IMR-90 (cell line): ENCODE data around the gene STXBP4. TPM values are rescaled to one million over a fixed set of nuclear protein-coding genes. Genes with fewer than 3 reads are reported as not detected.

Experiments
- ATAC-seq: fragments of 200-7000 bp; cut with Tn5 transposase; 2 replicates; pipeline ENCODE4 v1.9.1; 2020; ENCODE audit warnings: low read depth, mild to moderate bottlenecking, moderate library complexity
- BruUV-seq: library from RNA; stranded (reverse); fragments of 400-500 nt; replicated peaks from 2 replicates; lab custom pipeline; 2021; lab: Mats Ljungman, UMichigan
- CTCF ChIA-PET: fragments of 300-600 bp; formaldehyde crosslinking; extraction: SDS; loops from one replicate; lab custom pipeline; 2021; ENCODE audit warnings: antibody characterized with exemption; lab: Yijun Ruan, JAX
- POLR2A ChIA-PET: fragments of 300-600 bp; sonication (Branson Sonifier 250); formaldehyde crosslinking; loops from one replicate; lab custom pipeline; 2022; ENCODE audit warnings: antibody characterized with exemption; ENCODE audit not compliant: unreplicated experiment; lab: Charles Lee
- DNase-seq: peaks from one replicate; pipeline ENCODE4 v3.0.0; 2013
- H2AFZ ChIP-seq: replicated peaks from 2 replicates; pipeline ENCODE3; 2013; ENCODE audit warnings: low read length, mild to moderate bottlenecking; ENCODE audit not compliant: poor library complexity
- H2AK5ac ChIP-seq: 2 replicates; pipeline ENCODE4 v1.6.1; 2013; ENCODE audit warnings: low read depth, low read length, inconsistent platforms
- H2AK9ac ChIP-seq: replicated peaks from 2 replicates; pipeline ENCODE3; 2013; ENCODE audit warnings: mild to moderate bottlenecking, low read depth, low read length, moderate library complexity; ENCODE audit not compliant: poor library complexity
- H2BK120ac ChIP-seq: 2 replicates; pipeline ENCODE4 v1.6.1; 2013; ENCODE audit warnings: low read depth, low read length, inconsistent platforms
- H2BK15ac ChIP-seq: 3 replicates; pipeline ENCODE4 v1.6.1; 2013; ENCODE audit warnings: low read depth, low read length, inconsistent platforms
- H2BK20ac ChIP-seq: 2 replicates; pipeline ENCODE4 v1.6.1; 2013; ENCODE audit warnings: low read depth, mild to moderate bottlenecking, inconsistent platforms, low read length, moderate library complexity
- H2BK5ac ChIP-seq: 2 replicates; pipeline ENCODE4 v1.6.1; 2013; ENCODE audit warnings: mild to moderate bottlenecking, low read depth, low read length, inconsistent platforms; ENCODE audit not compliant: poor library complexity, severe bottlenecking
- H3K14ac ChIP-seq: replicated peaks from 2 replicates; pipeline ENCODE4 v1.6.1; 2013; ENCODE audit warnings: low read depth, low read length, inconsistent platforms
- H3K18ac ChIP-seq: 2 replicates; pipeline ENCODE4 v1.6.1; 2013; ENCODE audit warnings: low read depth, low read length, control low read depth
- H3K23ac ChIP-seq: 2 replicates; pipeline ENCODE4 v1.6.1; 2013; ENCODE audit warnings: low read depth, low read length, inconsistent platforms
- H3K27ac ChIP-seq: 2 replicates; pipeline ENCODE4 v1.5.1; 2013; ENCODE audit warnings: mild to moderate bottlenecking, control low read depth, low read length; ENCODE audit not compliant: insufficient read depth
- H3K27me3 ChIP-seq: 2 replicates; pipeline ENCODE4 v1.6.1; 2013; ENCODE audit warnings: low read length; ENCODE audit not compliant: control insufficient read depth, insufficient read depth
- H3K36me3 ChIP-seq: 2 replicates; pipeline ENCODE4 v1.6.1; 2013; ENCODE audit warnings: low read length, mixed read lengths; ENCODE audit not compliant: control insufficient read depth, insufficient read depth
- H3K4ac ChIP-seq: 2 replicates; pipeline ENCODE4 v1.6.1; 2013; ENCODE audit warnings: low read depth, low read length, inconsistent platforms
- H3K4me1 ChIP-seq: 2 replicates; pipeline ENCODE4 v1.6.1; 2013; ENCODE audit warnings: low read length, mixed read lengths; ENCODE audit not compliant: control insufficient read depth, insufficient read depth
- H3K4me2 ChIP-seq: 2 replicates; pipeline ENCODE4 v1.6.1; 2013; ENCODE audit warnings: low read depth, mild to moderate bottlenecking, control low read depth, low read length, moderate library complexity
- H3K4me3 ChIP-seq: 2 replicates; pipeline ENCODE4 v1.5.1; 2013; ENCODE audit warnings: low read depth, mild to moderate bottlenecking, control low read depth, low read length, moderate library complexity; ENCODE audit not compliant: insufficient read depth
- H3K56ac ChIP-seq: 2 replicates; pipeline ENCODE4 v1.6.1; 2013; ENCODE audit warnings: low read length, inconsistent platforms; ENCODE audit not compliant: insufficient read depth; ENCODE audit errors: extremely low read depth
- H3K79me1 ChIP-seq, 2 experiments: 2 replicates each; pipeline ENCODE4 v1.6.1; 2013; ENCODE audit warnings: low read length in 2 of 2, inconsistent platforms in 1 of 2, low read depth in 1 of 2
- H3K9ac ChIP-seq: 2 replicates; pipeline ENCODE4 v1.6.1; 2013; ENCODE audit warnings: low read depth, low read length, control low read depth
- H3K9me1 ChIP-seq: 2 replicates; pipeline ENCODE4 v1.6.1; 2013; ENCODE audit warnings: low read length, inconsistent platforms; ENCODE audit not compliant: insufficient read depth
- H3K9me3 ChIP-seq: 2 replicates; pipeline ENCODE4 v1.6.1; 2013; ENCODE audit warnings: low read length; ENCODE audit not compliant: control insufficient read depth, insufficient read depth
- H4K20me1 ChIP-seq: 2 replicates; pipeline ENCODE4 v1.6.1; 2013; ENCODE audit warnings: low read length, inconsistent platforms; ENCODE audit not compliant: insufficient read depth
- H4K5ac ChIP-seq: 2 replicates; pipeline ENCODE4 v1.6.1; 2013; ENCODE audit warnings: mild to moderate bottlenecking, low read depth, low read length, control low read depth
- H4K8ac ChIP-seq, 2 experiments: 2 replicates each; pipeline ENCODE4 v1.6.1; 2013; ENCODE audit warnings: low read depth in 2 of 2, low read length in 2 of 2, control low read depth in 1 of 2, inconsistent platforms in 1 of 2
- H4K91ac ChIP-seq: 2 replicates; pipeline ENCODE4 v1.6.1; 2013; ENCODE audit warnings: low read depth, low read length, inconsistent platforms; ENCODE audit not compliant: insufficient read depth
- CEBPB ChIP-seq: IDR thresholded peaks from 2 replicates; pipeline ENCODE4 v1.6.1; 2012; ENCODE audit warnings: low read depth, low read length, improper control_type of control experiment
- CHD1 ChIP-seq: IDR thresholded peaks from 2 replicates; pipeline ENCODE4 v1.6.1; 2012; ENCODE audit warnings: low read depth, low read length, improper control_type of control experiment
- FOS ChIP-seq: fragments of 150-350 bp; IDR thresholded peaks from 2 replicates; pipeline ENCODE4 v1.6.1; 2016; ENCODE audit warnings: low read depth, low read length
- MAFK ChIP-seq: IDR thresholded peaks from 2 replicates; pipeline ENCODE4 v1.6.1; 2012; ENCODE audit warnings: low read depth, low read length, improper control_type of control experiment
- NFE2L2 ChIP-seq: fragments of 150-350 bp; IDR thresholded peaks from 2 replicates; pipeline ENCODE4 v1.6.1; 2016; ENCODE audit warnings: low read depth, mild to moderate bottlenecking, low read length
- POLR2A ChIP-seq: IDR thresholded peaks from 2 replicates; pipeline ENCODE4 v1.6.1; 2012; ENCODE audit warnings: mild to moderate bottlenecking, low read depth, low read length
- RAD21 ChIP-seq: IDR thresholded peaks from 2 replicates; pipeline ENCODE4 v1.6.1; 2012; ENCODE audit warnings: low read length, improper control_type of control experiment
- SMC3 ChIP-seq: fragments of 150-350 bp; IDR thresholded peaks from 2 replicates; pipeline ENCODE4 v1.6.1; 2016; ENCODE audit warnings: low read depth, mild to moderate bottlenecking, antibody characterized with exemption, low read length, moderate library complexity
- USF2 ChIP-seq: fragments of 150-350 bp; IDR thresholded peaks from 2 replicates; pipeline ENCODE4 v1.6.1; 2017; ENCODE audit warnings: mild to moderate bottlenecking, antibody characterized with exemption, low read length, low read depth
- WGBS, 2 experiments: methylation state at CpG; one replicate each; pipeline versions ENCODE4 v1.1.5 to v1.1.7; 2013; ENCODE audit warnings: missing lambda C conversion rate in 2 of 2; ENCODE audit not compliant: insufficient read length in 1 of 2; ENCODE audit errors: extremely low coverage in 2 of 2; 5-methylcytosine and 5-hydroxymethylcytosine counted together
- dilution Hi-C: fragments of 300-500 bp; cut with HindIII; formaldehyde crosslinking; loops from one replicate; pipeline ENCODE4 v1.14.3; 2018; ENCODE audit warnings: low sequenced_read_pairs; ENCODE audit not compliant: unreplicated experiment
- in situ Hi-C: fragments of 300-500 bp; cut with MboI; formaldehyde crosslinking; loops from 3 replicates; pipeline ENCODE4 v1.14.3; 2019; ENCODE audit warnings: low sequenced_read_pairs, inconsistent platforms, mixed read lengths
- intact Hi-C: fragments of 100-400 bp; cut with micrococcal nuclease; formaldehyde crosslinking; loops from 2 replicates; pipeline ENCODE4 v1.10.0; 2022
- polyA plus RNA-seq, 3 experiments: library from polyadenylated mRNA; depleted of rRNA; stranded (reverse); fragments of >200 nt; gene quantifications; 2 replicates each; pipeline ENCODE4 v1.2.3, GENCODE V29; 2012; ENCODE audit warnings: low replicate concordance in 1 of 3
- total RNA-seq: library from RNA; depleted of rRNA; stranded (reverse); fragments of >200 nt; gene quantifications from 2 replicates; pipeline ENCODE4 v1.2.3, GENCODE V29; 2012

STXBP4 gene
- total and polyA plus RNA-seq, 2 of the 4 experiments (the other 2 are of a cell fraction) = 4.1 to 20.4 TPM

DNA sequence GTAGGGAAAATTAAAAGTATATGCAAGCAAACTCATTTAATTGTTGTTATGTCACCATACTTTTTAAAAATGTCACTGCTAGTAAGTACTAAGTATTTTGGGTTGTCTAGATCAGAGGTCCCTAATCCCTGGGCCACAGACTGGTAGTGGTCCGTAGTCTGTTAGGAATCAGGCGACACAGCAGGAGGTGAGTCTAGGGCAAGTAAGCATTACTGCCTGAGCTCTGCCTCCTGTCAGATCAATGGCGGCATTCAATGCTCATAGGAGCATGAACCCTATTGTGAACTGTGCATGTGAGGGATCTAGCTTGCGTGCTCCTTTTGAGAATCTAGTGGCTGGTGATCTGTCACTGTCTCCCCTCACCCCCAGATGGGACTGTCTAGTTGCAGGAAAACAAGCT, 21.6 kb downstream of the STXBP4 start:
- Histone ChIP-seq H2AFZ (no peak overlapping the region), H3K4me3 (no peak overlapping the region), H3K79me1 (no peaks in the 10 kb centered on the region; a peak in 1 of 4 replicates), H3K9ac (no peak overlapping the region), H2AK9ac (no peak overlapping the region), H4K20me1 (no peaks in the 10 kb centered on the region; the same call in 1 of the 2 replicates), H3K9me1 (no peaks in the 10 kb centered on the region), H2BK5ac (no peak overlapping the region), H2AK5ac (no peak overlapping the region), H3K18ac (no peak overlapping the region), H3K27ac (no peak overlapping the region), H3K56ac (no peak overlapping the region), H3K4me2 (no peak overlapping the region), H4K5ac (no peak overlapping the region), H3K4ac (no peak overlapping the region), H3K14ac (no peak overlapping the region), H4K91ac (no peak overlapping the region), H3K9me3 (no peaks in the 10 kb centered on the region), H2BK20ac (no peak overlapping the region), H3K36me3 (peaks cover 2% of the 10 kb centered on the region; the same call in 1 of the 2 replicates), H3K23ac (no peak overlapping the region), H3K27me3 (no peaks in the 10 kb centered on the region), H3K4me1 (no peaks in the 10 kb centered on the region), H4K8ac (no peak overlapping the region), H2BK15ac (no peak overlapping the region), H2BK120ac (no peak overlapping the region)
- TF ChIP-seq FOS (no peak), NFE2L2 (no peak), CEBPB (no peak), POLR2A (no peak), RAD21 (no peak), USF2 (no peak), CHD1 (no peak), SMC3 (no peak), MAFK (no peak)
- ATAC-seq = no peak
- dilution Hi-C loops (no loop called here), intact Hi-C loops (no loop called here), in situ Hi-C loops (loop anchor here (5.0 kb wide), 1 partner anchor 312 kb away; no protein-coding TSS in a partner anchor)
- ChIA-PET POLR2A (no interaction called here), CTCF (no interaction called here)
- no peak for DNase-seq
- no CpG with 5 or more reads among the region's 4 CpGs for WGBS, 2 experiments
- BruUV-seq = no TSS peak
